BLaER1 (cell line): Measurements from ENCODE around the gene CELF1.

Source experiments
- H3K27ac ChIP-seq: shearing (Covaris generic); formaldehyde crosslinking; 2 replicates; pipeline ENCODE4 v1.8.1; 2022
- H3K27me3 ChIP-seq: shearing (Covaris generic); formaldehyde crosslinking; 2 replicates; pipeline ENCODE4 v1.8.1; 2022
- H3K36me3 ChIP-seq: shearing (Covaris generic); formaldehyde crosslinking; 2 replicates; pipeline ENCODE4 v1.8.1; 2022
- H3K4me1 ChIP-seq: shearing (Covaris generic); formaldehyde crosslinking; 2 replicates; pipeline ENCODE4 v1.8.1; 2022
- H3K4me2 ChIP-seq: shearing (Covaris generic); formaldehyde crosslinking; 2 replicates; pipeline ENCODE4 v1.8.1; 2022
- H3K4me3 ChIP-seq: shearing (Covaris generic); formaldehyde crosslinking; 2 replicates; pipeline ENCODE4 v1.8.1; 2022
- H3K9ac ChIP-seq: shearing (Covaris generic); formaldehyde crosslinking; 2 replicates; pipeline ENCODE4 v1.8.1; 2022
- H3K9me3 ChIP-seq: shearing (Covaris generic); formaldehyde crosslinking; 2 replicates; pipeline ENCODE4 v1.8.1; 2022
- H4K20me1 ChIP-seq: shearing (Covaris generic); formaldehyde crosslinking; 2 replicates; pipeline ENCODE4 v1.8.1; 2022
- Cebpa-rat ChIP-seq: shearing (Covaris generic); IDR thresholded peaks from 2 replicates; pipeline ENCODE4 v1.8.1; 2022

The CELF1 gene

DNA sequence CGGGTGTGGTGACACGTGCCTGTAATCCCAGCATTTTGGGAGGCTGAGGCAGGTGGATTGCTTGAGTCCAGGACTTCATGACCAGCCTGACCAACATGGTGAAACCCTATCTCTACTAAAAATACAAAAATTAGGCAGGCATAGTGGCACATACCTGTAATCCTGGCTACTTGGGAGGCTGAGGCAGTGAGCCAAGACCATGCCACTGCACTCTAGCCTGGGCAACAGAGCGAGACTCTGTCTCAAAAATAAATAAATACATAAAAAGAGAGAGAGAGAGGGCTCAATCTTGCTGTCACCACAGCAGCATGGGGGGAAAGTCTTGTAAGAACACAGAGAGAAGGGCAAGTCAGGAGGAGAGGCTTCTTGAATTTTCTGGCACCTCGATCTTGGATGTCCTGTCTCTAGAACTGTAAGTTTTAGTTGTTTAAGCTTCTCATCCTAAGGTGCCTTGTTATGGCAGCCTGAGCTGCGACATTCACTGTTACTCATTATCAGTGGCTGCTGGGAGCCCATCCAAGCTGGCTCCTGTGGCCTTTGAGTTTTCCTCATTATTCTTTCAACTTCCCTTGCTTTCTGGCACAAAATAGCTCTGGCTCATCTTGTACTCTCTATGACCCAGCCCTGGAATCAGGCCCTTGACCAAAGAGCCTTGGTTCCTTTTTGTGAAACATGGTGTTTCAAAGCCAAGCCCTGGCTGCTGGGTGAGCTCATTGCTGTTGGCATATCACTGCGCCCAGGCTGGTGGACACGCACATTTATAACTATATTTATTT is 118.7 kb downstream of the CELF1 start:
- H4K20me1 ChIP-seq, result no peaks in the 10 kb centered on the region
- TF ChIP-seq Cebpa-rat, result no peak
- H3K36me3 ChIP-seq, result no peaks in the 10 kb centered on the region
- H3K4me2 ChIP-seq, result no peak overlapping the region
- no peak overlapping the region for H3K27ac ChIP-seq
- H3K4me1 ChIP-seq, result peaks cover 12% of the 10 kb centered on the region
- H3K9me3 ChIP-seq, result no peaks in the 10 kb centered on the region
- H3K27me3 ChIP-seq, result no peaks in the 10 kb centered on the region
- no peak overlapping the region for H3K4me3 ChIP-seq
- no peak overlapping the region for H3K9ac ChIP-seq

DNA sequence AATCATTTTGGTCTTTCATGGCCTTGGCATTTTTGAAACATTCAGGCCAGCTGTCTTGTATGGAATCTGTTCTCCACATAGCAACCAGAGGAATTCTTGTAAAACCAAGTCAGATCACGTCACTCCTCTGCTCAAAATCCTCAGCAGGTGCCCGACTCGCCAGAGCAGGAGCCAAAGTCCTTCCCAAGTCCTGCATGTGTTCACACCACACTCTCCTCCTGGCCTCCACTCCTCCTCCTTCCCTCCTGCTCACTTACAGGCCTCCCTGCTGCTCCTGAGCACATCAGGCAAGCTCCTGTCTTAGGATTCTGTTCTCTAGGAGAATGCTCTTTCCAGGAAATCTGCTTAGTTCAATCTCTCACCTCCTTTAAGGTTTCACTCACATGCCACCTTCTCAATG is 119.8 kb downstream of the CELF1 start:
- Histone ChIP-seq H3K4me2 (no peak overlapping the region), H3K9ac (no peak overlapping the region), H4K20me1 (no peaks in the 10 kb centered on the region), H3K9me3 (no peaks in the 10 kb centered on the region), H3K4me3 (no peak overlapping the region), H3K4me1 (peaks cover 10% of the 10 kb centered on the region), H3K27ac (no peak overlapping the region), H3K27me3 (no peaks in the 10 kb centered on the region), H3K36me3 (no peaks in the 10 kb centered on the region)
- TF ChIP-seq Cebpa-rat, result no peak

DNA sequence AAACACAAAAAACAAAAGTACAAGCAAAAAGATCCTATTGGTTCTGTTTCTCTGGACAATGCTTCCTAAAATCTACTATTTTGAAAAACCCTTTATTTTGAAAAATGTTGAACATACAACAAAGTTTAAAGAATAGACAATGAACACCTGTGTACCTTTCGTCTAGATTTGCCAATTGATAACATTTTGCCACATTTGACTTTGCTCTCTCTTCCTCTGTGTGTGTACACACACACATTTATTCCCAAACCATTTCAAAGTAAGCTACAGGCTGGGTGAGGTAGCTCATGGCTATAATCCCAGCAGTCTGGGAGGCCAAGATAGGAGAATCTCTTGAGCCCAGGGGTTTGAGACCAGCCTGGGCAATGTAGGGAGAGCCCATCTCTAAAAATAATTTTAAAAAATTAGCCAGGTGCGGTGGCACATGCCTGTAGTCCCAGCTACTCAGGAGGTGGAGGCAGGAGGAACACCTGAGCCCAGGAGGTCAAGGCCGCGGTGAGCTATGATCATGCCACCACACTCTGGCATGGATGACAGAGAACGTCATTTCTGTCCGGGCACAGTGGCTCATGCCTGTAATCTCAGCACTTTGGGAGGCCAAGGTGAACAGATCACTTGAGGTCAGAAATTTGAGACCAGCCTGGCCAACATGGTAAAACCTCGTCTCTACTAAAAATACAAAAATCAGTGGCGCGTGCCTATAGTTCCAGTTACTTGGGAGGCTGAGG is 121.4 kb downstream of the CELF1 start:
- no peak overlapping the region for H3K4me3 ChIP-seq
- H4K20me1 ChIP-seq, result no peaks in the 10 kb centered on the region
- no peaks in the 10 kb centered on the region for H3K4me1 ChIP-seq
- no peaks in the 10 kb centered on the region for H3K27me3 ChIP-seq
- TF ChIP-seq Cebpa-rat, result no peak
- no peaks in the 10 kb centered on the region for H3K9me3 ChIP-seq
- H3K36me3 ChIP-seq, result no peaks in the 10 kb centered on the region
- H3K27ac ChIP-seq, result no peak overlapping the region
- no peak overlapping the region for H3K4me2 ChIP-seq
- no peak overlapping the region; the same call in 1 of the 2 replicates for H3K9ac ChIP-seq

DNA sequence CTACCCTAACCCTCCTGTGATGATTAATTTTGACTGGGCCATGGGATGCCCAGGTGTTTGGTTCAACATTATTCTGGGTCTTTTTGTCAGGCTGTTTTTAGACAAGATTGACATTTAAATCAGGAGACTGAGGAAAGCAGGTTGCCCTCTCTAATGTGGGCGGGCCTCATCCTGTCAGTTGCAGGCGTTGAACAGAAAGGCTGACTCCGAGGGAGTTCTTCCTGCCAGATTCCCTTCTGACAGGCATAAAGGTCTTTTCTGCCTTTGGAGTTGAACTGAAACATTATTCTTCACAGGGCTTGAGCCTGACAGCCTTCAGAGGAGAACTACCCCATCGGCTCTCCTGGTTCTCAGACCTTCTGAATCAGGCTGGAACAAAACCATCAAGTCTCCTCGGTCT is 122.4 kb downstream of the CELF1 start:
- Histone ChIP-seq H3K27ac (no peak overlapping the region), H3K27me3 (no peaks in the 10 kb centered on the region)
- TF ChIP-seq Cebpa-rat, result no peak

DNA sequence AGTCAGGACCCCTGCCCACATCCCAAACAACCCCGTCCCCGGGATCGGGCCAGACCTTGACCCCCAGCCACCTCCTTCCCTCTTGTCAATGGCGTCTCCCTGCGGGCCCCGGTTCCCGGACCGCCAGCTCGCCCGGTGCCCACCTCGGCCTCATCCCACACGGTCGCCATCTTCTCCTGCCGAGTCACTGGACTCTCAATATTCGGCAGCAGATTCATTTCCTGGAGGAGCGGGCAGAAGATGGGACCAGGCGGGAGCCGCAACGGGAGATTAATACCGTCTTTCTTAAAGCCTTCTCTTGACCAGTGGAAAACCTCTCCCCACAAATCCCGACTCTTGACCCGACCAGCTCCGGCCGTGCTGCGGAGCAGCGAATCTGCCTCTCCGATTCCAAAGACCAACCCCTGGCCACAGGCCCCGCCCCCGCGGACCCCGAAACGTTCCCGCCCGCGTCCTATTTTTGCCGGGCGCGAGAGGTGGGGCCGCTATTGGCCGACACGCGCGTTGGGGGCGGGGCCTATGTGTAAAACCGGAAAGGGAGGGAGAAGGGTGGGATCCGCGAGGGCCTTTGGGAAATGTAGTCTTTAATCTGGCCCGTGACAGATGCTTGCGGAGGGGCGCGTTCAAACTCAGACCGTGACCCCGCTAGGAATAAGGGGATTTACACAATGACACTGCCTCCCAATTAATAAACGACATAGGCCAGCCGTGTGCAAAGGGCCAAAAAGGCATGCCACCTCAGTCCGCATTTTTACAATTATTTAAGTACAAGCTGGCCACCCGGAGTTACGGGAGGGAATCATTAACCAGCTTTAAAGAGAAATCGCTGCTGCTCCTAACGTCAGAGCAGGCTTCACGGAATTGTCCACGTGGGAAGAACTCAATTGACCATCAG is 126.6 kb downstream of the CELF1 start, which contains the start of gene PSMC3:
TSS of gene PSMC3 (minus strand) at position 378 of the 895 bp plus-strand sequence. CDS start at position 218, 160 bp downstream.
- Histone ChIP-seq H3K9me3 (no peaks in the 10 kb centered on the region), H3K4me2 (peak within 1 kb of the TSS; percentile 95), H3K4me3 (peak within 1 kb of the TSS; percentile 92), H3K9ac (peak within 1 kb of the TSS; percentile 95), H3K4me1 (peaks cover 16% of the 10 kb centered on the region), H3K27me3 (no peaks in the 10 kb centered on the region), H4K20me1 (no peaks in the 10 kb centered on the region), H3K27ac (peak within 1 kb of the TSS; percentile 98), H3K36me3 (peaks cover 39% of the 10 kb centered on the region)
- TF ChIP-seq Cebpa-rat, result no peak

More for the DNA sequence above, 122.4 kb downstream of the CELF1 start:
- H4K20me1 ChIP-seq, result no peaks in the 10 kb centered on the region
- H3K4me2 ChIP-seq, result no peak overlapping the region
- no peak overlapping the region for H3K9ac ChIP-seq
- H3K4me3 ChIP-seq, result no peak overlapping the region
- H3K4me1 ChIP-seq, result peaks cover under 1% of the 10 kb centered on the region; the same call in 1 of the 2 replicates
- no peaks in the 10 kb centered on the region for H3K36me3 ChIP-seq
- H3K9me3 ChIP-seq, result no peaks in the 10 kb centered on the region

DNA sequence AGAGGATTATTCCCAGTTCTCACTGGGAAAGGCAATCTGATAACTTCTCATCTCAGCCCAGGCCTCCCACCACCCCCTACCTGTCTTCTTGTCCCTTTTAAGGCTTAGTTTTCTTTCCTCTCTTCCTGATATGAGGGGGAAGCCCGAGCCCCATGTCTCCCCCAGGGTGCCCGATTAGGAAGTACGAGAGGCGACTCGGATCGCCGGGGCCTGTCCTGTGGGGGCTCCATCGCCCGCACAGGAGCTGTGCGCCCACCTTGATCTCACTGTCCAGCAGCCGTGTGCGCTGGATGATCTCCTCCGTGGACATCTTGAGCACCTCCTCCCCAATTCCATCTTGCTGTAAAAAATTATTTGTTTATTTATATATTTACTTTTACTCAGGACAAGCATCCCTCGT is 127.3 kb downstream of the CELF1 start:
- Histone ChIP-seq H3K4me3 (peak overlapping the region; percentile 92), H3K27me3 (no peaks in the 10 kb centered on the region), H3K9me3 (no peaks in the 10 kb centered on the region), H3K4me2 (peak overlapping the region; percentile 95), H3K36me3 (peaks cover 46% of the 10 kb centered on the region), H3K27ac (peak overlapping the region; percentile 98), H3K4me1 (peaks cover 16% of the 10 kb centered on the region), H3K9ac (peak overlapping the region; percentile 95), H4K20me1 (no peaks in the 10 kb centered on the region)
- no peak for TF ChIP-seq Cebpa-rat

DNA sequence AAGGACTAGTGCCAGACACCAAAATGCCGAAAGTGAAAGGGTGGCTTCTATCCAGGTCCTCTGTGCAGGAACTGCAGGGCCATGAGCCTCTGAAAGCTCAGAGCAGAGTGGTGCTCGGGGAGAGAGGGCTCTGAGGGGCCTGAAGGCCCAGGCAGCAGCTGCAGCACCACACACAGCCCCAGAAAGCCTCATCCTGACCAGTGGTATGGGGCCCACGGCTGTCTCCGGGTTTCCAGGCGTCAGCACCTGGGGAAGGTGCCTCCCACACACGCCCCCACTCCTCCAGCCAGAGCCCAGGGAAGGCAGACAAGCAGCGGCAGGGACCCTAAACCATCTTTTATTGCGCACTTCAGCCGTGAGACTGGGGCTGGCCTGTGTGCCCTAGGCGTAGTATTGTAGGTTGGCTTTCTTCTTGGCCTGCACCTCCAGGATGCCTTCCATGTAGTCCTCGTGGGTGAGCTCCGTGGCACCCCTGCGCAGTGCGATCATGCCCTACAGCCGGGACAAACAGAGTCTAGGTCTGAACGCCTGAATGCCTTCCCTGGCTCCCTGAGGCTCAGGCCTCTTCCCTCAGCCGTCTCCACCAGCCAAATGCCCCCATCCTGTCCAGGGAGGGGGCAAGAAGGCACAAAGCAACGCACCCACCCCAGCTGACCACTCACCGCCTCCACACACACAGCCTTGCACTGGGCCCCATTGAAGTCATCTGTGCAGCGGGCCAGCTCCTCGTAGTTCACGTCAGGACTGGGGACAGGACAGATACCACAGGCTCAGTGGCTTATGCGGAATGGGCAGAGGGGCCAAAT is 134.3 kb downstream of the CELF1 start:
- Histone ChIP-seq H3K9ac (no peak overlapping the region), H3K4me2 (no peak overlapping the region), H3K9me3 (no peaks in the 10 kb centered on the region), H3K27ac (no peak overlapping the region), H3K36me3 (peaks cover 91% of the 10 kb centered on the region), H3K27me3 (no peaks in the 10 kb centered on the region), H4K20me1 (peaks cover 32% of the 10 kb centered on the region), H3K4me1 (peaks cover 24% of the 10 kb centered on the region), H3K4me3 (no peak overlapping the region)
- TF ChIP-seq Cebpa-rat, result no peak

DNA sequence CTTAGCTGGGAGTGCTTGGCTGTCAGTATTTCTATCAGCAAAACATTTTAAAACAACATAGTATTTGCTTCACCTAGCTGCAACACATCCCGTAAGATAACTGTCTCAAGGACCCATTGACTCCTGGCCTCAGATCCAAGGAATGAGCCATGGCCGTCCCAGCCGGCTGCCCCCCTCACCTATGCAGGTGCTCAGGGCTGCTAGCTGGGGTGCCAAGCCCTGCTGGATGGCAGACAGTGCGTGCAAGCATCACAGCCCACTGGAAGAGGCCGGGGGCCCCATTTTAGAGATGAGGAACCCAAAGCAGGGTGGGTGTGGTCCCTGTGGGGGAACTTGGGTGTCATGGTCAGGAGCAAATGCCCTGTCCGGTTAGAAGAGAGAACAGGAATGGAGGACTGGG is 135.2 kb downstream of the CELF1 start:
- Histone ChIP-seq H3K4me3 (no peak overlapping the region), H3K9me3 (no peaks in the 10 kb centered on the region), H3K27me3 (no peaks in the 10 kb centered on the region), H4K20me1 (peaks cover 36% of the 10 kb centered on the region), H3K36me3 (peaks cover 91% of the 10 kb centered on the region), H3K4me2 (no peak overlapping the region), H3K9ac (no peak overlapping the region), H3K4me1 (peaks cover 30% of the 10 kb centered on the region), H3K27ac (no peak overlapping the region)
- no peak for TF ChIP-seq Cebpa-rat
